ENCODE data around the gene EEF1AKMT3. TPM values are rescaled to one million over a fixed set of nuclear protein-coding genes. Genes with fewer than 3 reads are reported as not detected.

The EEF1AKMT3 gene
- total and polyA plus RNA-seq, 3 donors from 2014 or later = 5.5 to 8.7 (median 8.4) TPM

- H3K36me3 ChIP-seq (ENCODE audit: low read depth, missing control alignments) = no peaks in the 10 kb centered on the region
- DNase-seq = no peak
- no peak overlapping the region for H3K27ac ChIP-seq
- H3K4me3 ChIP-seq = no peak overlapping the region
- intact Hi-C loops (cut with DNase I; ENCODE audit: low total_unique reads) = loop anchor here (10.0 kb wide), 1 partner anchor 96 kb away; no protein-coding TSS in a partner anchor
- H3K27me3 ChIP-seq = no peaks in the 10 kb centered on the region
- TF ChIP-seq CTCF (IDR thresholded peaks at IDR 0.05) = no peak
- no peak for TF ChIP-seq POLR2A (IDR thresholded peaks at IDR 0.05)
- no peaks in the 10 kb centered on the region for H3K9me3 ChIP-seq
- H3K4me1 ChIP-seq = no peaks in the 10 kb centered on the region
- WGBS, 2 donors = 92 to 95% methylated on average over 5 of the region's 5 CpGs
Observed at GRCh38 chr12:57808351-57808750, 35.9 kb downstream of the EEF1AKMT3 start.

GRCh38 chr12:57809425-57809824, 37.0 kb downstream of the EEF1AKMT3 start:
- Histone ChIP-seq H3K9me3 (no peaks in the 10 kb centered on the region), H3K36me3 (ENCODE audit: low read depth, missing control alignments) (no peaks in the 10 kb centered on the region), H3K27ac (no peak overlapping the region), H3K4me3 (no peak overlapping the region), H3K4me1 (peaks cover 5% of the 10 kb centered on the region), H3K27me3 (no peaks in the 10 kb centered on the region)
- no peak for DNase-seq
- intact Hi-C loops (cut with DNase I; ENCODE audit: low total_unique reads) = loop anchor here (10.0 kb wide), 1 partner anchor 95 kb away; no protein-coding TSS in a partner anchor
- WGBS, 2 donors = 95 to 97% methylated on average over 3 of the region's 3 CpGs
- no peak for TF ChIP-seq CTCF (IDR thresholded peaks at IDR 0.05)
- no peak for TF ChIP-seq POLR2A (IDR thresholded peaks at IDR 0.05)

DNA sequence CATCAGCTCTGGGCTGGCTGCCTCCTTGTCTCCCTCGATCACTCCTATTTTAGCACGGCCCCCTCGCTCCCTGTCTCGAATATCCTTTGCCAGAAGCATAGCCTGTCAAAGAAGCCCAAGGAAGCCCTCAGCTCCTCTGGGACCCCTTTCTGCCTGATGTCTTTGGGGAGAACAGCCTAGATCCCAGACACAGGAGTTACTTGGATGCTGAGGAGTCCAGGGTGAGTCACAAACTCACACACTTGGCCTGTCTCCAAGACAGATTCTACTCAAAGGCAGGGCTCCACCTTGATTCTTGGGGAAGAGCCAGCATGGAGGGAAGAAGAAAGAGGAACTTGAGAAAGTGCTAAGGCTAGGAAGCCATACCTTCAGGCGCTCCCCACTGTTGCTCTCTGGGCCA, 38.0 kb downstream of the EEF1AKMT3 start:
- Histone ChIP-seq H3K9me3 (no peaks in the 10 kb centered on the region), H3K4me3 (no peak overlapping the region), H3K27me3 (no peaks in the 10 kb centered on the region), H3K4me1 (peaks cover 9% of the 10 kb centered on the region), H3K27ac (no peak overlapping the region), H3K36me3 (ENCODE audit: low read depth, missing control alignments) (no peaks in the 10 kb centered on the region)
- TF ChIP-seq CTCF (IDR thresholded peaks at IDR 0.05) (no peak), POLR2A (IDR thresholded peaks at IDR 0.05) (no peak)
- 80 to 85% methylated on average over 5 of the region's 5 CpGs for WGBS, 2 donors
- DNase-seq = no peak
- intact Hi-C loops (cut with DNase I; ENCODE audit: low total_unique reads) = no loop called here

GRCh38 chr12:57811028-57811755, 38.8 kb downstream of the EEF1AKMT3 start:
- Histone ChIP-seq H3K27me3 (no peaks in the 10 kb centered on the region), H3K9me3 (no peaks in the 10 kb centered on the region), H3K4me3 (no peak overlapping the region), H3K27ac (no peak overlapping the region), H3K36me3 (ENCODE audit: low read depth, missing control alignments) (no peaks in the 10 kb centered on the region), H3K4me1 (peaks cover 16% of the 10 kb centered on the region)
- intact Hi-C loops (cut with DNase I; ENCODE audit: low total_unique reads) = no loop called here
- TF ChIP-seq CTCF (IDR thresholded peaks at IDR 0.05) (no peak), POLR2A (IDR thresholded peaks at IDR 0.05) (no peak)
- DNase-seq = no peak
- 93 to 95% methylated on average over 10 of the region's 10 CpGs for WGBS, 2 donors

All from testis (tissue), 3 donors.